Tibial artery (tissue), 4 donors: ENCODE results near the gene THSD4.

ENCODE experiments used
- DNase-seq, 2 donors: peaks; one replicate each; pipeline ENCODE4 v3.0.0-alpha.2; 2019
- H3K27ac ChIP-seq, 2 donors: fragments of 200-600 bp; sonication (generic) in 1 of 2; 1 replicate in 1 of 2; 2 replicates in 1 of 2; pipeline ENCODE4 v1.5.1; 2018 to 2019; ENCODE audit warnings: mild to moderate bottlenecking in 1 of 2
- H3K27me3 ChIP-seq, 2 donors: fragments of 200-600 bp; sonication (generic) in 1 of 2; one replicate each; pipeline versions ENCODE4 v1.5.1 to v1.6.0; 2016 to 2019
- H3K36me3 ChIP-seq, 3 donors: fragments of 200-600 bp; sonication (generic) in 2 of 3; one replicate each; pipeline ENCODE4 v1.5.1; 2016 to 2019; ENCODE audit warnings: mild to moderate bottlenecking in 2 of 3
- H3K4me1 ChIP-seq, 4 donors: fragments of 200-600 bp; sonication (generic) in 2 of 4; 1 replicate in 3 of 4; 2 replicates in 1 of 4; pipeline ENCODE4 v1.5.1; 2016 to 2019
- H3K4me3 ChIP-seq, 2 donors: fragments of 200-600 bp; sonication (generic) in 1 of 2; 1 replicate in 1 of 2; 2 replicates in 1 of 2; pipeline ENCODE4 v1.5.1; 2018 to 2019; ENCODE audit warnings: mild to moderate bottlenecking in 2 of 2
- H3K9me3 ChIP-seq, 3 donors: fragments of 200-600 bp; sonication (generic) in 1 of 3; one replicate each; pipeline ENCODE4 v1.5.1; 2016 to 2019
- intact Hi-C: fragments of 100-400 bp; cut with DNase I; formaldehyde crosslinking; loops from one replicate; pipeline ENCODE4 v1.15.0; 2023; ENCODE audit warnings: low total_unique reads
- TF ChIP-seq, protein P1 (sequence below), 2 experiments: fragments of 200-600 bp in 1 of 2; fragments of 450-650 bp in 1 of 2; IDR thresholded peaks; one replicate each; pipeline ENCODE4 v1.5.1; 2017 to 2019; ENCODE audit warnings: antibody characterized with exemption in 2 of 2, mild to moderate bottlenecking in 1 of 2, moderate library complexity in 1 of 2

The THSD4 gene

GRCh38 chr15:71626596-71627088 lies 511.4 kb downstream of the THSD4 start:
- no peaks in the 10 kb centered on the region for H3K27me3 ChIP-seq
- no peaks in the 10 kb centered on the region for H3K36me3 ChIP-seq
- H3K9me3 ChIP-seq = no peaks in the 10 kb centered on the region
- no peaks in the 10 kb centered on the region for H3K4me1 ChIP-seq
- TF ChIP-seq, protein P1, sequence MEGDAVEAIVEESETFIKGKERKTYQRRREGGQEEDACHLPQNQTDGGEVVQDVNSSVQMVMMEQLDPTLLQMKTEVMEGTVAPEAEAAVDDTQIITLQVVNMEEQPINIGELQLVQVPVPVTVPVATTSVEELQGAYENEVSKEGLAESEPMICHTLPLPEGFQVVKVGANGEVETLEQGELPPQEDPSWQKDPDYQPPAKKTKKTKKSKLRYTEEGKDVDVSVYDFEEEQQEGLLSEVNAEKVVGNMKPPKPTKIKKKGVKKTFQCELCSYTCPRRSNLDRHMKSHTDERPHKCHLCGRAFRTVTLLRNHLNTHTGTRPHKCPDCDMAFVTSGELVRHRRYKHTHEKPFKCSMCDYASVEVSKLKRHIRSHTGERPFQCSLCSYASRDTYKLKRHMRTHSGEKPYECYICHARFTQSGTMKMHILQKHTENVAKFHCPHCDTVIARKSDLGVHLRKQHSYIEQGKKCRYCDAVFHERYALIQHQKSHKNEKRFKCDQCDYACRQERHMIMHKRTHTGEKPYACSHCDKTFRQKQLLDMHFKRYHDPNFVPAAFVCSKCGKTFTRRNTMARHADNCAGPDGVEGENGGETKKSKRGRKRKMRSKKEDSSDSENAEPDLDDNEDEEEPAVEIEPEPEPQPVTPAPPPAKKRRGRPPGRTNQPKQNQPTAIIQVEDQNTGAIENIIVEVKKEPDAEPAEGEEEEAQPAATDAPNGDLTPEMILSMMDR (IDR thresholded peaks at IDR 0.05) = no peak
- intact Hi-C loops = no loop called here
- no peak for DNase-seq
- H3K27ac ChIP-seq = no peak overlapping the region
- no peak overlapping the region for H3K4me3 ChIP-seq

- intact Hi-C loops = no loop called here
- Histone ChIP-seq H3K4me1 (no peaks in the 10 kb centered on the region), H3K27me3 (no peaks in the 10 kb centered on the region), H3K9me3 (no peaks in the 10 kb centered on the region), H3K4me3 (no peak overlapping the region), H3K27ac (no peak overlapping the region), H3K36me3 (no peaks in the 10 kb centered on the region)
- TF ChIP-seq, protein P1 (IDR thresholded peaks at IDR 0.05) = no peak
- DNase-seq = no peak
These were observed 511.9 kb downstream of the THSD4 start for GRCh38 chr15:71627188-71627587.

GRCh38 chr15:71627604-71628003 lies 512.3 kb downstream of the THSD4 start:
- Histone ChIP-seq H3K4me3 (no peak overlapping the region), H3K4me1 (no peaks in the 10 kb centered on the region), H3K27ac (no peak overlapping the region), H3K27me3 (no peaks in the 10 kb centered on the region), H3K36me3 (no peaks in the 10 kb centered on the region), H3K9me3 (no peaks in the 10 kb centered on the region)
- intact Hi-C loops = no loop called here
- DNase-seq = no peak
- TF ChIP-seq, protein P1 (IDR thresholded peaks at IDR 0.05) = no peak

- Histone ChIP-seq H3K4me1 (no peaks in the 10 kb centered on the region), H3K4me3 (no peak overlapping the region), H3K27me3 (no peaks in the 10 kb centered on the region), H3K27ac (no peak overlapping the region), H3K36me3 (no peaks in the 10 kb centered on the region), H3K9me3 (no peaks in the 10 kb centered on the region)
- TF ChIP-seq, protein P1 (IDR thresholded peaks at IDR 0.05) = no peak
- DNase-seq = no peak
- intact Hi-C loops = no loop called here
These were observed 513.9 kb downstream of the THSD4 start for GRCh38 chr15:71628988-71629770.

DNA sequence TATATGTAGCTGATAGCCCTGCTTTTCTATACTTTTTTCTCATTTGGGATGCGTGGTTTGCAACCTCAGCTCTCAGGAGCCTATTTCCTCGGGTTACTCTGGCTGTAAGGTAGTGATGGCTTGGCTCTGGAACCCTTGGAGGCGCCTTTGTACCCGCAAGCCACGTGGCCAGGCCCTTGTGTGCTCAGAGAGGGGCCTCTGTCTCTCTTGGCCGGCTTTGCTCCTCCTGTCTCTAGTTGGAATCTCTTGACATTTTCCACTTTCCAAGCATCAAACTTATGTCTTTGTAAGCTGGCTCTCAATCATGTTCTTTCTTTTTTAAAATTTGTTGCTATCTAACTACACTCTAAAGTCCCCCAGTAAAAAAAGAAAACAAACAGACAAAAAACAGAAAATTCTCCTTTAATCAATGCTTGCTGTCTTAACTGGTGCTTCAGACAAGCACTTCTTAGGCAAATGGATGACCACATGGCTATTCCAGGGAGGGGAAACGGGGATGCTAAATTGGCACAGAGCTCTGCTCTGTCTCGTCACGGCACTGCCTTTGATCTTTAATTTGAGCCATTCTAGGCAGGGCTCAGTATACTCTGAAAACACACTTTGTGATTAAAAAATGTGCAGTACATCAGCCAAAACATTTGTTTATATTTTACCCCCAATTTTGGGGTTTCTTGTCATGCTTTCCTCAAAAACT lies 514.7 kb downstream of the THSD4 start:
- H3K27ac ChIP-seq = no peak overlapping the region
- no peak for DNase-seq
- no peak overlapping the region for H3K4me3 ChIP-seq
- intact Hi-C loops = no loop called here
- H3K36me3 ChIP-seq = no peaks in the 10 kb centered on the region
- TF ChIP-seq, protein P1 (IDR thresholded peaks at IDR 0.05) = no peak
- no peaks in the 10 kb centered on the region for H3K4me1 ChIP-seq
- H3K27me3 ChIP-seq = no peaks in the 10 kb centered on the region
- H3K9me3 ChIP-seq = no peaks in the 10 kb centered on the region
